Measurements from ENCODE around the gene GABRE.

The GABRE gene, protein sequence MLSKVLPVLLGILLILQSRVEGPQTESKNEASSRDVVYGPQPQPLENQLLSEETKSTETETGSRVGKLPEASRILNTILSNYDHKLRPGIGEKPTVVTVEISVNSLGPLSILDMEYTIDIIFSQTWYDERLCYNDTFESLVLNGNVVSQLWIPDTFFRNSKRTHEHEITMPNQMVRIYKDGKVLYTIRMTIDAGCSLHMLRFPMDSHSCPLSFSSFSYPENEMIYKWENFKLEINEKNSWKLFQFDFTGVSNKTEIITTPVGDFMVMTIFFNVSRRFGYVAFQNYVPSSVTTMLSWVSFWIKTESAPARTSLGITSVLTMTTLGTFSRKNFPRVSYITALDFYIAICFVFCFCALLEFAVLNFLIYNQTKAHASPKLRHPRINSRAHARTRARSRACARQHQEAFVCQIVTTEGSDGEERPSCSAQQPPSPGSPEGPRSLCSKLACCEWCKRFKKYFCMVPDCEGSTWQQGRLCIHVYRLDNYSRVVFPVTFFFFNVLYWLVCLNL

DNA sequence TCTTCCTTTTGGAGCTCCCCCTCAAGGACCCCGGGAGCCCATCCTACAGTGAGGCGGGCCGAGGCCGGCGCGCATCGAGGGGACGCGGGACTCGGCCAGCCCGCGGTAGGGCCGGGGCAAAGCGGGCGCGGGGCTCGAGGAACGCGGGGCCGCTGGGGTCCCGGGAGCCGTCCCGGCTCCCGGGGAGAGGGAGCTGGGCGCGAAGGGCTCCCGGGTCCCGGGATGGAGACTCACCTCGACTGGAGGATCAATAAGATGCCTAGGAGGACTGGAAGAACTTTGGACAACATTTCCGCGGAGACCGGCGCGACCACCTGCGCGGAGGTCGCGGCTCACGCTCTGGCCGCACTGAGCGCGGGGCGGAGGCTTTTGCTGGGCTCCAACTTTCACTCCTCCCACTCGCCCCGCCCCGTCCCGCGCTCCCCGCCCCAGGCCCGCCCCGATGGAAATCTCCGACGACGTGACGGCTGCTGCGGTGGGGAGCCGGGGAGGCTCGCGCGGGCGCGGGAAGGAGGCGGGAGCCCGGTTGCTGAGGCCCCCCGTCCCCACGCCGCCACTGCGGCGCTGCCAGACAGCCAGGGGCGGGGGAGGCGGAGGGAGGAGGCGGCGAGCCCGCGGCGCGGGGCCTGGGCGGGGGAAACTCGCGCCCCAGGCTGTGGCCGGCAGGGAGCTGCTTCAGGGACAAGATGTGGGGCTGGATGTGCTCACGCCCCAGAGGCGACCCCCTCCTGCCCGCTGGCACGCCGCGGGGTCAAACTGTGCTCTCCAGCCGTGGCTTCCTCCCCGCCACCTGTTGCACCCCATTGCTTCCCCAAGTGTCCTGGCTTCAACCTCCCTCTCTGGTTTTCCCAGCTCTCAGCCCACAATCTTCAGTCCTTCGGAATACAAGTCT is at the start of gene GABRE:
Gene GABRE, minus strand, starts transcription at position 341 of the 892 bp plus-strand sequence. Its CDS starts 51 bp downstream, at position 290.
- TF ChIP-seq, protein P1, sequence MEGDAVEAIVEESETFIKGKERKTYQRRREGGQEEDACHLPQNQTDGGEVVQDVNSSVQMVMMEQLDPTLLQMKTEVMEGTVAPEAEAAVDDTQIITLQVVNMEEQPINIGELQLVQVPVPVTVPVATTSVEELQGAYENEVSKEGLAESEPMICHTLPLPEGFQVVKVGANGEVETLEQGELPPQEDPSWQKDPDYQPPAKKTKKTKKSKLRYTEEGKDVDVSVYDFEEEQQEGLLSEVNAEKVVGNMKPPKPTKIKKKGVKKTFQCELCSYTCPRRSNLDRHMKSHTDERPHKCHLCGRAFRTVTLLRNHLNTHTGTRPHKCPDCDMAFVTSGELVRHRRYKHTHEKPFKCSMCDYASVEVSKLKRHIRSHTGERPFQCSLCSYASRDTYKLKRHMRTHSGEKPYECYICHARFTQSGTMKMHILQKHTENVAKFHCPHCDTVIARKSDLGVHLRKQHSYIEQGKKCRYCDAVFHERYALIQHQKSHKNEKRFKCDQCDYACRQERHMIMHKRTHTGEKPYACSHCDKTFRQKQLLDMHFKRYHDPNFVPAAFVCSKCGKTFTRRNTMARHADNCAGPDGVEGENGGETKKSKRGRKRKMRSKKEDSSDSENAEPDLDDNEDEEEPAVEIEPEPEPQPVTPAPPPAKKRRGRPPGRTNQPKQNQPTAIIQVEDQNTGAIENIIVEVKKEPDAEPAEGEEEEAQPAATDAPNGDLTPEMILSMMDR (IDR thresholded peaks at IDR 0.05): no peak
- peak within 1 kb of the TSS; percentile 31 to 76 for H3K27ac ChIP-seq
- peak within 1 kb of the TSS; percentile 74 for H3K4me3 ChIP-seq
- peak; percentile 74 for DNase-seq (ENCODE audit: low spot score)

DNA sequence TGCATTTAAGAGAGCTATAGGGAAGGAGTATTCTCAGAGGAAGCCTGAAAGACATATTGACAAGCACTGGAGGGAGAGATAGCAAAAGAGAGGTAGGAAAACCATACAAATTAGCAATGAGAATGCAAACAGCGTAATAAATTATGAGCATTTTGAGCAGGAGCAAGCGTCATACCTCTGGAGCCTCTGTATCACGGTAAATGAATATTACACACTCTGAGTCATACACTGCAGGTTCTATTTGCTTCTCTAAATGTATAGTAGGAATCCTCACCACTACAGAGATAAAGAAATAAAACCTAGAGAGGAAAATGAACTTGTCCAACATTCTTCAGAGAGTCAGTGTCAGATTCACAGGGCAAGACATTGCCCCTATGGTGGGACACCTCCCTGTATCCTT is 46.4 kb upstream of the GABRE start:
- no peak overlapping the region for H3K4me3 ChIP-seq
- TF ChIP-seq, protein P1 (IDR thresholded peaks at IDR 0.05): no peak
- no peak for DNase-seq (ENCODE audit: low spot score)
- no peak overlapping the region for H3K27ac ChIP-seq

GRCh38 chrX:151999813-152000212 is 25.3 kb upstream of the GABRE start:
- Histone ChIP-seq H3K27ac (no peak overlapping the region), H3K4me3 (no peak overlapping the region)
- no peak for DNase-seq (ENCODE audit: low spot score)
- TF ChIP-seq, protein P1 (IDR thresholded peaks at IDR 0.05): no peak

DNA sequence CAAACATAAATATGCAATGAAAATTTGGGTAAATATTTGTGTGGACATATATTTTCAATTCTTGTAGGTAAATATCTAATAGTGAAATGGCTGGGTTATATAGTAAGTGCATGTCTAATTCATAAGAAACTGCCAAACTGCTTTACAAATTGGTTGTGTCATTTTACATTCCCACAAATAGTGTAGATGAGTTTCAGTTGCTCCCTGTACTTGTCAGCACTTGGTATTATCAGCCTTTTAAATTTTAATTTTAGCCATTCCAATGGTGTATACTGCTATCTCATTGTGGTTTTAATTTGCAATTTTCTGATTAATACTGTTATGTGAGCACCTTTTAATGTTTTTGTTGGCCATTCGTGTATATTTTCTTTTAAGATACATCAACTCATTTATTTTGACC is 23.1 kb upstream of the GABRE start:
- TF ChIP-seq, protein P1 (IDR thresholded peaks at IDR 0.05): no peak
- no peak for DNase-seq (ENCODE audit: low spot score)
- Histone ChIP-seq H3K4me3 (no peak overlapping the region), H3K27ac (no peak overlapping the region)

DNA sequence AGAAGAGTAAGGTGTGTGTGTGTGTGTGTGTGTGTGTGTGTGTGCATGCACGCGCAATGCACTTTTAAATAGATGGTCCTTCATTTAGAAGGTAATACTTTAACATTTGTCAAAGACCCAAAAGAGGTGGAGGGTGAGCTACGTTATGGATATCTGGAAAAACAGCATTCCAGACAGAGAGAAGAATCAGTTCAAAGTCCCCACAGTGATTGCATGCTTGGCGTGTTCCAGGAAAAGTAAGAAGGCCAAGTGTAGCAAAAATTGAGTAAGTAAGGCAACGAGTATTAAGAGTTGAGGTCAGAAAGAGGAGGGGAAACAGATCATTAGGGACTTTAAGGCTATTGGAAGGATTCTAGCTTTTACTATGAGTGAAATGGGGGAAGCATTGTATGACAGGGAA is 21.9 kb upstream of the GABRE start:
- H3K4me3 ChIP-seq: no peak overlapping the region
- no peak overlapping the region for H3K27ac ChIP-seq
- TF ChIP-seq, protein P1 (IDR thresholded peaks at IDR 0.05): no peak
- no peak for DNase-seq (ENCODE audit: low spot score)

DNA sequence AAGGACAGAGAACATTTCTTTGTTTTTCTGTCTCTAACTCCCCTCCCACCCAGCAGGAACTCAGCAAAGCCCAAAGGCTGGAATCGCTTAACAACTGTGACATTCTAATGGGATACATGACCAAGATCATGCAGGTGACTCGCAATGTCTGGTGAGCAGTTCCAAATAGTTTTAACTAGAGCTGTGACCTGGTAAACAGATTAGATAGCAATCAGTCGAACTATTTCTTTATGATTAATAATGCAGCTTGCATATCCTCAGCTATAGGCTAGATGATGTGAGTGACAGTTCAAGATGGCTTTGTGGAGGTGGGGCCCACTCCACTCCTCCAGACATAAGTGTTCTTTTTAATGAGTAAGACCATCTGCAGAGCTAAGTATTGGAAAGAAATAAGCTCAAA is 20.0 kb upstream of the GABRE start:
- no peak overlapping the region for H3K27ac ChIP-seq
- DNase-seq (ENCODE audit: low spot score): no peak
- H3K4me3 ChIP-seq: no peak overlapping the region
- TF ChIP-seq, protein P1 (IDR thresholded peaks at IDR 0.05): no peak

Data from coronary artery (tissue), 2 donors.